GM19240 (cell line): ENCODE results near the gene SNAP47.

Experiments used
- DNase-seq: peaks from one replicate; pipeline ENCODE4 v3.0.0; 2011; ENCODE audit warnings: low spot score; ENCODE audit not compliant: insufficient read length

The SNAP47 gene

GRCh38 chr1:227767401-227768124 lies 32.3 kb downstream of the SNAP47 start:
- DNase-seq, result no peak

DNA sequence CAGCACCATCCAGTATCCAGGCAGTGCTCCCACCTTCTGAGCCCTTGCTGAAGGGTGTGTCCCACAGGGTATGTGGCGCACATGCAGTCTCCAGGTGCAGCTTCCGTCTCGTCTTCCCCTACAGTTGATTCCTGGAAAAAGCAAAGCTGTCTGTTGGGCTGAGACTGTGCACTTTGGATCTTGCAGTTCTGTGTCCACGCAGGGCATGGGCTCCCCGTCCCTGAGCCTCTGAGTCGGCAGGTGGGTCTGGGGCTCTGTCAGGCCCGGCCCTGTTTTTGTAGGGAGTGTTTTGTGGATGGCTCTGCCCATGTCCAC lies 32.8 kb downstream of the SNAP47 start:
- DNase-seq, result no peak

DNA sequence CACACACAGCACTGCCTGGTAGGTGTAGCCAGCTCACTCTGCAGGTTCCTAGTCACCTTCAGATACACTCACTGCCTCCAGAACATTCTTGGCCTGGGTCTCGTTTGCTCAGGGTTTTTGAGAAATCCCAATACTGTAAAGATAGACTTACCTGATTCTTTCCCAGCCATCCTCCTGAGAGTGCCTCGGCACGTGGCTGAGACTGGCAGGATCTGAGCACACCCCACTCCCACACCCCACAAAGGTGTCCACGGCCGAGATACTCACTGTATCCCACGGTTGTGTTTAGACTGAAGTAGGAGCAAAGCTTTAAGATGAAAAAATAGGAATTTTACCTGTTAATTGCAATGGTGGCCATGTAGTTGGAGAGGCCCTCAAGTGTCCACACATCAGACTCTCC lies 33.4 kb downstream of the SNAP47 start:
- DNase-seq, result no peak

- no peak for DNase-seq
Measured at GRCh38 chr1:227769047-227769935, 34.1 kb downstream of the SNAP47 start.

DNA sequence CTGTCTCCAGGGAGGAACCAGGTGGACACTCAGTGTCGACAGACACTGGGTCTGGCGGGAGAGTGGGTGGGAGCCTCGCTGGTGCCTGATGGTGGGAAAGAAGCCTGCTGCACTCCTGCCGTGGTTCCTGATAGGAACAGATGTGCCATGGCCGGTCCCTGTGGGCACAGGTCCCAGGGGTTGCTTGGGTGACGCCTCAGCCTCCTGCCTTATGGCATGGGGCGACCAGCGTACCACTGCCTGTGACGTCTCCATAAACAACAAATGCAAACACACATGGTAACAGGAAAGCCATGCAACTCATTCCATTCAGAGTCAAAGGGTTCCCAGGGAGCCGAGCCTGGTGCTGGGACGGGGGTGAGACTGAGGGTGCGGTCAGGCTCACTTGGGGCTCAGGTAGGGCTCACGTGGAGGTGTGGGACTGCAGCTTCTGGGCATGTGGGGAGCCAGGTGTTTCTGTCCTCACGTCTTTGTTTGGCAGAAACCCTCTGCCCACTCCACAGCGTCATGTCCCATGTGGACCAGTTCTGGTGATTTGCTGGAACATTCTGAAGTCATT lies 34.8 kb downstream of the SNAP47 start:
- DNase-seq, result no peak

DNA sequence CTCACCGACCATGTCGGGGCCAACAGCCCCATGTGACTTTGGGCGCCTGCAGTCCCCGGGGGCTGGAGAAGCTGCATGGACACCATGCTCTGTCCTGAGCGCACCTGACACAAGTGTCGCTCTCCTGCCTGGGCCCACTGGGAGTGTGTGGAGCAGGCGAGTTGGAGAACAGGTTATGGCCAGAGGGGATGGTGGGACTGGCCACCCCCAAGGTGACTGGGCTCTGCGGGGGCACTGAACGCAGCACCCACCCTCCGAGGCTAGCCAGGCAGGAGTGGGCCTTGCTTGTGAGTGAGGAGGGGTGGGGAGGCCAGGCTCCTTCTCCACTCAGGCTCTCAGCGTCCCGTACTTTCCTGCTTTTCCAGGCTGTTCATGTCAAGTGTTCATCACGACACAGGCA lies 35.6 kb downstream of the SNAP47 start:
- no peak for DNase-seq

DNA sequence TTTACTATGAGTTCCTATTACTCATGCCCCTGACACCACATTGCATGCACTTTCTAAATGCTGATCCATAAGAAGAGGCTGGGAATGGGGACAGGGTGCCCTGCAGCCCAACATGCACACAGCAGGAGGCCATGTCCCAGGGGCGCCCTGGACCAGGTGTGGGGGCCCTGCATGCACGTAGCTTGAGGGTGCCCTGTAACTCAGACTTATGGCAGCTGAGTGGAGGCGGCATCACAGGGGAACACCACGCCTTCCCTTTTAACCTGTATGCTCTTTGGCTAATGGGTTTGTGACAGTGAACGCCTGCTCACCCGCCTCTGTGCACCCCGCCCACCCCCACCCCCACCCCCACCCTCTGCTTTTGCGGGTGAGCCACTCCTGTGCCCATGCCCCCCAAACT lies 36.1 kb downstream of the SNAP47 start:
- no peak for DNase-seq

GRCh38 chr1:227771771-227772170 lies 36.5 kb downstream of the SNAP47 start:
- no peak for DNase-seq

DNA sequence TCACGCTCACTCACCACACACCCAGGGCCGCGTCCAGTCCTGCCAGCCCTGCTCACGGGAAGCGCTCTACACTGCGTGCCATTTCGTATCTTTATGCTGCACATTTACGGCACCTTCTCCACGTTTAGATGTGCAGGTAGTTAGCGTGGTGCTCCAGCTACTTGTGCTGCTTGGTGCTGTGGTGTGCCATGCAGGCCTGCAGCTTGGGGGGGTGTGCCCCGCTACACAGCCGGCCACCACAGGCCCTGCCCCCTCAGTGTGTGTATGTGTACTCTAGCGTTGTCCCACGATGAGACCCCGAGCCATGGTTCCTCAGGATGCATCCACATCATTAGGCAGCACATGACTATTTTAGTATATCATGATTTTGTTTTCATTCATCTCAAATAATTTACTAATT lies 38.3 kb downstream of the SNAP47 start:
- DNase-seq, result no peak

- no peak for DNase-seq
Measured at GRCh38 chr1:227774051-227774731, 39.0 kb downstream of the SNAP47 start.

- no peak for DNase-seq
Measured at GRCh38 chr1:227774821-227775661, 39.8 kb downstream of the SNAP47 start.

GRCh38 chr1:227775841-227776240 lies 40.6 kb downstream of the SNAP47 start:
- DNase-seq, result no peak

DNA sequence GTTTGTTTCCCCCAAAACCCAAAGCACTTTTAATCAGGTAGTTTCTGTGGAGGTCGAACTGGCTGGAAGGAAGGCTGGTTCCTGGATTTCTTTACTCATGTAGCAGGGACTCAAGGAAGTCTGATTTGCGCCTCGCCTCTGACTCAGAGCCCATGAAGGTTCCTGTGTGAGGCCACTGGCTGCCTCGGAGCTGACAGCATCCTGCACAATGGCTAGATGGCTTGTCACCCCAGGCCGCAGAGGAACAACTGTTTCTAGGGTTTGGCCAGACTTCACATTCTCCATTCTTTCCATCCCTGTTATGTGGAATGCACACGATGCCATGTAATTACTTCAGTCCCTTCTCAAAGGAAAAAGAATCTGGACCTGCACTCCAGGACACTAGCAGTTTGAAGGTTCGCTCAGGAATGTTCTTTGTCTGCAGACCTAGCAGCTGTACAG lies 41.1 kb downstream of the SNAP47 start:
- no peak for DNase-seq

- DNase-seq, result no peak
Measured at GRCh38 chr1:227777156-227777555, 41.9 kb downstream of the SNAP47 start.

DNA sequence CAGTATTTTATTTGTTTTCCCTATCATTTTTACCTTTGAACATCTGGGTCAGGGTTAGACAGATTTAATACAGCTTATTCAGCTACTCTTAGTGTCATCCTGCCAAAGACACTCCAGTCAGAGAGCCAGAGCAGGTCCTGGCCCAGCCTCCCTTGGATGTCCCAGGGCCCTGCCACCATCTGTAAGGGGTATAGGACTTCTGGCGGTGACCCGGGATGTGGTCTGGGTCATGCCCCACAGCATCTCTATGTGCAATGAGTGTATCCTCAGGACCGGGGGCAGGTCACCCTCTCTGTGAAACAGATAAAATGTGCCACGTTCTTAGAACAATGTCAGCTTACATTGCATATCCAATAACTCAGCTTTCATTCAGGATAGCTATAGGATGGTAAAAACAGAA lies 42.4 kb downstream of the SNAP47 start:
- no peak for DNase-seq

DNA sequence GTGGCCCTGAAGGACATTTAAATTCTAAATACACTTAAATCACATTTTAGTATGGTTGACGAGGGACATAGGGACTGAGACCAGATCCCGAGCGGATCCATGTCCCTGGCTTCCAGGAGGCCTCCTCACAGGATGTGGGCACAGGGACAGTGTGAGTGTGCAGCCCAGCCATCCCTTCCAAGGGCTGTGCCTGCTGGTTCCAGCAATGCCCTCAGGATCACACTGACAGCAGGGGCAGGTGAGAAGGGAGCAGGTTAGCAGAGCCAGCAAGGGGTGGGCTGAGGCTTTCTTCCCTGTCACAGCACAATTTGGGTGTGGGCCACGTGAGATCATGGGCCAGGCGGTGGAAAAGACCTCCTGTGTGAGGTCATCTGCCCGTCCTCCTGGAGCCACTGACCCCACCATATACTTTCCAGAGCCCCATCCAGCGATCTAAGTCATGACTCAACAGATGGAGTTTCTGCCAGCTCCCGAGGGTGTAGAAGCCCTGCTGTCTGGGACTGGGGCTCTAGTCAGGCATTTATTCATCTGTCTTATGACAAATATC lies 43.2 kb downstream of the SNAP47 start:
- DNase-seq, result no peak

DNA sequence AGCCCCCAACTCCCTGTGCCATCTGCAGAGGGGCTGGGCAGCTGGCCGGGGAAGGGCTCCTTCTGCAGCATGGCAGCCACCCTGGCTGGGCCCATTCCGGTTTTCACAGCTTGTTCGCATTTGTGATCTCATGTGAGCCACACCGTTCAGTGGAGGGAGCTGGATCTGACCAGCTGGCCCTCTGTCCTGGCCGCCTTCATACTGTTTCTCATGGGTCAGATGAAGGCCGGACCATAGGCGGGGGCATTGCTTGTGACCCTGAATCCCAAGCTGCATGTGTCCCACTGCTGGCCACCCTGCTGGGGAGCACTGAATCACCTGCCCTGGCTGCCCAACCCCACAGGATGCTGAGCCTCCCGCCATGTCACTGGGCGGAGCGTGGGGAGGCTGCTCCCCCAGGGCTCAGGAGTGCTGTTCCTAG lies 43.8 kb downstream of the SNAP47 start:
- no peak for DNase-seq

DNA sequence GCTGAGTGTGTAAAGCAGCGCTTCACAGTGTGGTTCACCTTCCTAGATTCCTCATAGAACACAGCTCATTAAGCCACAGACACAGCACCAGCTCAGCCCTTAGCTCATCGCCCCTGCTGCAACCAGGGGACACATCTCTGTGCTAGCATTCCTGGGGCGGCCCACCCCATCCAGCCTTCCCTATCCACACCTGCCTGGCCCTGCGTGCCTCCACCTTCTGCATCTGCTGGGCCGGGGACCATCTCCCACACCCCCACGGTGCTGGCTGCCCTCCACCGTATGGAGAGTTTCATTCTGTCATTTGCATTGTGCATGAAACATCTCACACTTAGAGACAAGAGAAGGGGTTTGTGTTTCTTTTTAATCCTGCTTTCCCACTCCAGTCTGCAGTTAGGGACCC lies 44.5 kb downstream of the SNAP47 start:
- DNase-seq, result no peak

DNA sequence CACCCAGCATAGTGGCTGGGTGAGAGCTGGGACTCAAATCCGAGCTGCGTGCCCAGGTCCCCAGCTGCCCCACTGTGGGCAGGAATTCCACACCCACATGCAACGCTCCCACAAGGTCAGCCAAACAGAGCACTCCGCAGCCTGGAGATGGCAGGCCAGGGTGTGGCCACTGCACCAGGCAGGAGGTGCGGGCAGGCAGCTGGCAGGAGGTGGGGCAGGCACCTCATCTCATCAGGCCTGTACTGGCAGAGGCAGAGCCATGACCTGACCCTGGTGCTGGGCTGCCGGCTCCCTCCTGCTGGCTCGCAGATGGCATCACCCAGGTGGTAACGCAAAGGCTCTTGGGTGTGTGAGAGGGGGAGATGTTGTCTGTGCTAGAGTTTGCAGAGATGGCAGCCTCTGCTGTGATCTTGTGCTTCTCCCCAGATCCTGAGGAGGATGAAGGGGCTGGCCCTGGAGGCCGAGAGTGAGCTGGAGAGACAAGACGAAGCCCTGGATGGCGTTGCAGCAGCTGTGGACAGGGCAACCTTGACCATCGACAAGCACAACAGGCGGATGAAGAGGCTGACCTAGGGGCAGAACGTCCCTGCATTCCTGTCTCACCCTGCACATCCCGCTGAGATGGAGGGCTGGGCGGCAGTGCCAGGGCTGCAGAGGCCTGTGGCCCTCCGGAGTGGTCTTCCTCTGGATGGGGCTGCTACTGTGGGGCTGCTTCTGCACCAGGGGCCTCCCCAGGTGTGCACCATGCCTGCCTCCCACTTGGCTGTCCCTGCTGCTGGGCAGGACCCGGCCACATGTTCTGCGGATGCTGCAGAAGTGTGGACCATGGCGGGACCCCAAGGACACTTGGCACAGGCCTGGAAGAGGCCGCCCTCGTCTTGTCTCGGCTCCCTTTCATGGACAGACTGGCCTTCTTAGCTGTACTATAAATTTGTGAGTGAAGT lies 45.1 kb downstream of the SNAP47 start:
- DNase-seq, result no peak
